H1 (cell line): ENCODE data around the gene LRRK1. TPM values are rescaled to one million over a fixed set of nuclear protein-coding genes. Genes with fewer than 3 reads are reported as not detected.
"Not testable (repeated sequence)": the region's sequence is repeated elsewhere in the genome, so short reads cannot be mapped to it uniquely, and the experiment has no call there.

Experiments
- CTCF ChIA-PET: fragments of 300-600 bp; sonication (Branson Sonifier 250); formaldehyde crosslinking; loops from one replicate; lab custom pipeline; 2021; ENCODE audit not compliant: partially characterized antibody; lab: Charles Lee
- POLR2A ChIA-PET: fragments of 300-600 bp; sonication (Branson Sonifier 250); formaldehyde crosslinking; loops from one replicate; lab custom pipeline; 2021; ENCODE audit warnings: inconsistent platforms; ENCODE audit not compliant: partially characterized antibody; lab: Charles Lee
- DNase-seq, 2 experiments: peaks; one replicate each; pipeline versions ENCODE4 v3.0.0 to v3.0.0-alpha.2; 2010 to 2022; ENCODE audit warnings: low spot score in 2 of 2, low read depth in 1 of 2, mixed read lengths in 1 of 2
- FAIRE-seq: peaks from 2 replicates; lab custom pipeline; 2011; peaks lifted over from hg19 to GRCh38; lab: Jason Lieb, UNC
- H2AFZ ChIP-seq: 2 replicates; pipeline ENCODE4 v1.8.1; 2012; ENCODE audit warnings: low read length, inconsistent platforms
- H2AK5ac ChIP-seq: 2 replicates; pipeline ENCODE4 v1.6.1; 2013; ENCODE audit warnings: low read depth, low read length
- H2BK120ac ChIP-seq: replicated peaks from 2 replicates; pipeline ENCODE3; 2013; ENCODE audit warnings: low read depth, low read length, inconsistent platforms
- H2BK12ac ChIP-seq: 2 replicates; pipeline ENCODE4 v1.6.1; 2013; ENCODE audit warnings: low read depth, low read length
- H2BK15ac ChIP-seq: 2 replicates; pipeline ENCODE4 v1.6.1; 2013; ENCODE audit warnings: low read length
- H2BK20ac ChIP-seq: 2 replicates; pipeline ENCODE4 v1.6.1; 2013; ENCODE audit warnings: low read length
- H2BK5ac ChIP-seq: 2 replicates; pipeline ENCODE4 v1.6.1; 2013; ENCODE audit warnings: low read depth, low read length
- H3K14ac ChIP-seq: 2 replicates; pipeline ENCODE4 v1.6.1; 2013; ENCODE audit warnings: inconsistent platforms; ENCODE audit not compliant: insufficient read length
- H3K18ac ChIP-seq: 2 replicates; pipeline ENCODE4 v1.6.1; 2013; ENCODE audit warnings: low read length; ENCODE audit errors: extremely low read depth
- H3K23ac ChIP-seq: 2 replicates; pipeline ENCODE4 v1.6.1; 2013; ENCODE audit warnings: inconsistent platforms; ENCODE audit not compliant: insufficient read length
- H3K23me2 ChIP-seq: 2 replicates; pipeline ENCODE4 v1.6.1; 2013; ENCODE audit warnings: low read depth, low read length
- H3K27ac ChIP-seq: 2 replicates; pipeline ENCODE4 v1.6.1; 2011; ENCODE audit warnings: low read depth, low read length, inconsistent platforms
- H3K27me3 ChIP-seq, 4 experiments: replicated peaks in 1 of 4; 1 replicate in 1 of 4; 2 replicates in 3 of 4; pipeline versions ENCODE4 v1.6.1 to v1.8.1; 2011 to 2013; ENCODE audit warnings: low read length in 3 of 4, mild to moderate bottlenecking in 3 of 4, inconsistent platforms in 2 of 4, mixed read lengths in 2 of 4, moderate library complexity in 1 of 4; ENCODE audit not compliant: control insufficient read depth in 3 of 4, insufficient read depth in 3 of 4; ENCODE audit errors: extremely low read depth in 1 of 4
- H3K36me3 ChIP-seq, 4 experiments: 2 replicates each; pipeline versions ENCODE4 v1.6.1 to v1.8.1; 2011 to 2013; ENCODE audit warnings: mild to moderate bottlenecking in 4 of 4, low read length in 3 of 4, moderate library complexity in 2 of 4, control low read depth in 1 of 4, inconsistent platforms in 1 of 4; ENCODE audit not compliant: insufficient read depth in 4 of 4, control insufficient read depth in 2 of 4
- H3K4ac ChIP-seq: replicated peaks from 2 replicates; pipeline ENCODE3; 2013; ENCODE audit warnings: low read length, low read depth, mixed read lengths, inconsistent platforms; ENCODE audit not compliant: insufficient read length
- H3K4me1 ChIP-seq, 4 experiments: replicated peaks in 1 of 4; 1 replicate in 1 of 4; 2 replicates in 3 of 4; pipeline versions ENCODE4 v1.6.1 to v1.8.1; 2011 to 2013; ENCODE audit warnings: low read length in 3 of 4, inconsistent platforms in 2 of 4, mixed read lengths in 1 of 4; ENCODE audit not compliant: insufficient read depth in 4 of 4, control insufficient read depth in 3 of 4
- H3K4me2 ChIP-seq, 2 experiments: 2 replicates each; pipeline versions ENCODE4 v1.6.1 to v1.8.1; 2011 to 2013; ENCODE audit warnings: low read depth in 2 of 2, low read length in 2 of 2, control low read depth in 1 of 2, inconsistent platforms in 1 of 2, mild to moderate bottlenecking in 1 of 2; ENCODE audit not compliant: insufficient read depth in 1 of 2
- H3K4me3 ChIP-seq, 4 experiments: fragments of 200-600, 300-600 bp in 1 of 4; sonication (generic), shearing (Covaris generic), sonication (Bioruptor Twin) in 1 of 4; 2 replicates each; pipeline versions ENCODE4 v1.5.1 to v1.8.1; 2011 to 2016; ENCODE audit warnings: low read length in 4 of 4, low read depth in 3 of 4, control low read depth in 2 of 4, inconsistent platforms in 2 of 4, mild to moderate bottlenecking in 2 of 4, mixed read lengths in 1 of 4, moderate library complexity in 1 of 4; ENCODE audit not compliant: insufficient read depth in 2 of 4; ENCODE audit errors: extremely low read depth in 1 of 4
- H3K56ac ChIP-seq: replicated peaks from 2 replicates; pipeline ENCODE3; 2013; ENCODE audit warnings: low read depth, mild to moderate bottlenecking, mixed read lengths, low read length, inconsistent platforms; ENCODE audit not compliant: insufficient read length
- H3K79me1 ChIP-seq: 2 replicates; pipeline ENCODE4 v1.6.1; 2013; ENCODE audit warnings: low read depth, low read length, control low read depth
- H3K79me2 ChIP-seq, 2 experiments: 2 replicates each; pipeline versions ENCODE4 v1.6.1 to v1.8.1; 2012 to 2013; ENCODE audit warnings: low read length in 2 of 2, mild to moderate bottlenecking in 2 of 2, inconsistent platforms in 1 of 2; ENCODE audit not compliant: insufficient read depth in 2 of 2, control insufficient read depth in 1 of 2
- H3K9ac ChIP-seq, 4 experiments: replicated peaks in 1 of 4; 1 replicate in 1 of 4; 2 replicates in 3 of 4; pipeline versions ENCODE4 v1.6.1 to v1.8.1; 2011 to 2013; ENCODE audit warnings: low read depth in 3 of 4, low read length in 3 of 4, control low read depth in 2 of 4, mild to moderate bottlenecking in 2 of 4, moderate library complexity in 2 of 4, inconsistent platforms in 1 of 4; ENCODE audit errors: extremely low read depth in 1 of 4
- H3K9me3 ChIP-seq, 2 experiments: 2 replicates each; pipeline versions ENCODE4 v1.6.1 to v1.8.1; 2012 to 2013; ENCODE audit warnings: mild to moderate bottlenecking in 2 of 2, moderate library complexity in 2 of 2, control low read depth in 1 of 2, inconsistent platforms in 1 of 2, low read depth in 1 of 2, low read length in 1 of 2, mixed read lengths in 1 of 2; ENCODE audit not compliant: insufficient read depth in 2 of 2
- H4K20me1 ChIP-seq, 2 experiments: replicated peaks in 1 of 2; 2 replicates each; pipeline versions ENCODE3 to v1.8.1; 2011 to 2013; ENCODE audit warnings: inconsistent platforms in 2 of 2, low read length in 2 of 2, mild to moderate bottlenecking in 1 of 2; ENCODE audit not compliant: insufficient read depth in 2 of 2, control insufficient read depth in 1 of 2
- H4K5ac ChIP-seq: 2 replicates; pipeline ENCODE4 v1.6.1; 2013; ENCODE audit warnings: low read length, low read depth, mixed read lengths, inconsistent platforms; ENCODE audit not compliant: insufficient read length
- H4K8ac ChIP-seq: 2 replicates; pipeline ENCODE4 v1.8.0; 2013; ENCODE audit warnings: mild to moderate bottlenecking, moderate library complexity, low read length, inconsistent platforms; ENCODE audit not compliant: insufficient read depth; ENCODE audit errors: extremely low read depth
- H4K91ac ChIP-seq: replicated peaks from 2 replicates; pipeline ENCODE3; 2013; ENCODE audit warnings: low read length, mixed read lengths, inconsistent platforms; ENCODE audit not compliant: insufficient read length
- ASH2L ChIP-seq: fragments of 200-600, 300-600 bp; sonication (generic); IDR thresholded peaks from one replicate; pipeline ENCODE4 v1.7.1; 2017; ENCODE audit warnings: low read length
- TAF1 ChIP-seq: IDR thresholded peaks from 2 replicates; pipeline ENCODE4 v1.6.1; 2011; ENCODE audit warnings: mild to moderate bottlenecking, low read depth, low read length
- WGBS, 2 experiments: shearing (Covaris generic) in 1 of 2; methylation state at CpG; one replicate each; pipeline versions ENCODE4 v1.1.6 to v1.1.7; 2013 to 2015; ENCODE audit warnings: low lambda C conversion rate in 2 of 2, mixed read lengths in 2 of 2, inconsistent platforms in 1 of 2, low coverage in 1 of 2, missing lambda C conversion rate in 1 of 2; ENCODE audit not compliant: insufficient replicate concordance in 2 of 2, insufficient coverage in 1 of 2, insufficient read length in 1 of 2; ENCODE audit errors: extremely low coverage in 1 of 2, missing lambda C conversion rate in 1 of 2; 5-methylcytosine and 5-hydroxymethylcytosine counted together
- polyA plus RNA-seq, 7 experiments: library from polyadenylated mRNA; depleted of rRNA in 3 of 7; stranded (reverse) in 5 of 7; unstranded in 2 of 7; fragments of >200 nt in 5 of 7; fragments of 200-250 nt in 2 of 7; gene quantifications; 1 replicate in 5 of 7; 2 replicates in 1 of 7; 4 replicates in 1 of 7; pipeline versions ENCODE4 v1.2.1 to v1.2.3, GENCODE V29; 2011 to 2013; ENCODE audit warnings: missing spikeins in 2 of 7, mixed read lengths in 2 of 7
- total RNA-seq: library from RNA; stranded (reverse); fragmentation: NEBNext Ultra II Directional; extraction: Animal tissue kit (Norgen Biotek cat#: 25700); gene quantifications from 2 replicates; pipeline ENCODE4 v1.2.1, GENCODE V29; 2021

LRRK1 gene
- total and polyA plus RNA-seq, 2 of the 8 experiments (the other 6 are each of a cell fraction or from before 2014, with no cell fraction given) = 1.2 to 3.6 TPM

GRCh38 chr15:101077806-101078668 lies 158.9 kb downstream of the LRRK1 start:
- WGBS, 2 experiments = 13% methylated on average over 15 of the region's 15 CpGs; no CpG with 5 or more reads in 1 of the 2 experiments
- not testable (repeated sequence) for H2AFZ ChIP-seq, H4K20me1 ChIP-seq, H3K14ac ChIP-seq, H2BK15ac ChIP-seq, H3K79me1 ChIP-seq, H3K23ac ChIP-seq, H3K27me3 ChIP-seq, H3K9me3 ChIP-seq, H3K79me2 ChIP-seq, H3K36me3 ChIP-seq, H3K23me2 ChIP-seq, FAIRE-seq, H3K9ac ChIP-seq, H3K4me3 ChIP-seq
- peaks cover 6 to 26% (median 12%) of the 10 kb centered on the region in 4 experiments for H3K4me1 ChIP-seq
- peak overlapping the region; percentile 66 for H3K56ac ChIP-seq
- peak overlapping the region; percentile 99 for H4K91ac ChIP-seq
- peak in 1 of 2 experiments; percentile 72 for DNase-seq
- peak overlapping the region; percentile 84 for H2BK120ac ChIP-seq
- peak overlapping the region; percentile 84; the same call in 1 of the 2 replicates for H3K27ac ChIP-seq
- H3K4ac ChIP-seq = peak overlapping the region; percentile 99
- H2AK5ac ChIP-seq = peak overlapping the region; percentile 96
- H3K18ac ChIP-seq = peak overlapping the region; percentile 89
- ChIA-PET POLR2A (interaction anchor here (0.8 to 2.6 kb wide), 5 partner anchors 9 to 62 kb away, joined by 3 to 12 read pairs (median 4); no protein-coding TSS in a partner anchor), CTCF (interaction anchor here (1.0 to 1.1 kb wide), 2 partner anchors 58 to 62 kb away, joined by 3 read pairs; no protein-coding TSS in a partner anchor)
- peak overlapping the region; percentile 95 for H4K5ac ChIP-seq
- peak overlapping the region; percentile 9; the same call in 1 of the 2 replicates for H4K8ac ChIP-seq
- TF ChIP-seq ASH2L (peak; percentile 29), TAF1 (0 out of 2 replicates have a peak, but pooled peaks have one; percentile 16)
- peak overlapping the region; percentile 97 for H2BK12ac ChIP-seq
- peak overlapping the region; percentile 100 for H2BK5ac ChIP-seq
- H3K4me2 ChIP-seq = peak overlapping the region in 1 of 2 experiments; percentile 54; a peak in 2 of 4 replicates
- peak overlapping the region; percentile 77 for H2BK20ac ChIP-seq
